Measurements from ENCODE around the gene ZYX.
"Not testable (repeated sequence)": the region's sequence is repeated elsewhere in the genome, so short reads cannot be mapped to it uniquely, and the experiment has no call there.

The ZYX gene

GRCh38 chr7:143417734-143418383 is 36.7 kb downstream of the ZYX start:
- DNase-seq (ENCODE audit: low read depth in 2 of 2), result no peak

- DNase-seq (ENCODE audit: low read depth in 2 of 2), result no peak
These were observed 37.7 kb downstream of the ZYX start for GRCh38 chr7:143418681-143419458.

- no peak for DNase-seq (ENCODE audit: low read depth in 2 of 2)
These were observed 38.7 kb downstream of the ZYX start for GRCh38 chr7:143419880-143420279.

GRCh38 chr7:143420624-143421023 is 39.5 kb downstream of the ZYX start:
- not testable (repeated sequence) for DNase-seq (ENCODE audit: low read depth in 2 of 2)

GRCh38 chr7:143422033-143422432 is 40.9 kb downstream of the ZYX start:
- DNase-seq (ENCODE audit: low read depth in 2 of 2), result no peak

- DNase-seq (ENCODE audit: low read depth in 2 of 2), result not testable (repeated sequence)
These were observed 43.3 kb downstream of the ZYX start for GRCh38 chr7:143424476-143424875.

GRCh38 chr7:143426479-143427142 is 45.5 kb downstream of the ZYX start:
- DNase-seq (ENCODE audit: low read depth in 2 of 2), result no peak

GRCh38 chr7:143429770-143430698 is 48.9 kb downstream of the ZYX start:
- DNase-seq (ENCODE audit: low read depth in 2 of 2), result no peak

- no peak for DNase-seq (ENCODE audit: low read depth in 2 of 2)
These were observed 50.0 kb downstream of the ZYX start for GRCh38 chr7:143431109-143431508.

GRCh38 chr7:143433759-143434158 is 52.6 kb downstream of the ZYX start:
- no peak for DNase-seq (ENCODE audit: low read depth in 2 of 2)

GRCh38 chr7:143434660-143435059 is 53.5 kb downstream of the ZYX start:
- DNase-seq (ENCODE audit: low read depth in 2 of 2), result no peak

GRCh38 chr7:143435266-143435665 is 54.1 kb downstream of the ZYX start:
- no peak for DNase-seq (ENCODE audit: low read depth in 2 of 2)

GRCh38 chr7:143436325-143436946 is 55.3 kb downstream of the ZYX start:
- DNase-seq (ENCODE audit: low read depth in 2 of 2), result no peak

GRCh38 chr7:143437578-143437977 is 56.4 kb downstream of the ZYX start:
- no peak for DNase-seq (ENCODE audit: low read depth in 2 of 2)

- no peak for DNase-seq (ENCODE audit: low read depth in 2 of 2)
These were observed 58.7 kb downstream of the ZYX start for GRCh38 chr7:143439866-143440265.
